HEK293 (cell line): ENCODE data around the gene MUSTN1.

ENCODE experiments used
- CTCF ChIA-PET: fragments of 350-600 bp; formaldehyde crosslinking; extraction: SDS; loops from one replicate; lab custom pipeline; 2021; ENCODE audit warnings: antibody characterized with exemption; lab: Yijun Ruan, JAX
- POLR2A ChIA-PET: fragments of 300-600 bp; formaldehyde crosslinking; extraction: SDS; loops from one replicate; lab custom pipeline; 2020; ENCODE audit warnings: antibody characterized with exemption, inconsistent platforms; lab: Yijun Ruan, JAX
- H3K27ac ChIP-seq: fragments of 200-500 bp; sonication (Bioruptor generic); 2 replicates; pipeline ENCODE4 v1.5.1; 2014; ENCODE audit warnings: low read depth, low read length, control low read depth, inconsistent platforms; ENCODE audit errors: extremely low read depth
- H3K36me3 ChIP-seq, 2 experiments: fragments of 200-500 bp in 1 of 2; sonication (Bioruptor generic) in 1 of 2; 1 replicate in 1 of 2; 2 replicates in 1 of 2; pipeline ENCODE4 v1.5.1; 2014 to 2017; ENCODE audit warnings: inconsistent platforms in 2 of 2, low read length in 2 of 2; ENCODE audit not compliant: control insufficient read depth in 2 of 2, insufficient read depth in 1 of 2
- H3K4me1 ChIP-seq: fragments of 200-500 bp; sonication (Bioruptor generic); 2 replicates; pipeline ENCODE4 v1.5.1; 2014; ENCODE audit warnings: mild to moderate bottlenecking, low read length, inconsistent platforms; ENCODE audit not compliant: control insufficient read depth, insufficient read depth
- H3K4me3 ChIP-seq: 2 replicates; pipeline ENCODE4 v1.5.1; 2011; ENCODE audit warnings: low read depth, mild to moderate bottlenecking, control low read depth, low read length, moderate library complexity
- H3K9me3 ChIP-seq: fragments of 200-500 bp; sonication (Bioruptor generic); 2 replicates; pipeline ENCODE4 v1.5.1; 2014; ENCODE audit warnings: low read depth, low read length, inconsistent platforms; ENCODE audit not compliant: control insufficient read depth, insufficient read depth
- HIC1 ChIP-seq: fragments of 450-650 bp; formaldehyde crosslinking; IDR thresholded peaks from 2 replicates; pipeline ENCODE4 v1.5.1; 2016; ENCODE audit warnings: missing biosample characterization, missing genetic modification characterization
- KLF1 ChIP-seq: fragments of 450-650 bp; formaldehyde crosslinking; IDR thresholded peaks from 2 replicates; pipeline ENCODE4 v1.5.1; 2016; ENCODE audit warnings: missing biosample characterization, missing genetic modification characterization
- KLF7 ChIP-seq: fragments of 450-650 bp; formaldehyde crosslinking; IDR thresholded peaks from 2 replicates; pipeline ENCODE4 v1.5.1; 2016; ENCODE audit warnings: missing biosample characterization, missing genetic modification characterization, borderline replicate concordance
- MEIS1 ChIP-seq: sonication (generic); formaldehyde crosslinking; IDR thresholded peaks from 2 replicates; pipeline ENCODE4 v1.8.1; 2022; ENCODE audit warnings: missing genetic modification reagents, mild to moderate bottlenecking, borderline replicate concordance
- PRDM1 ChIP-seq: fragments of 450-650 bp; formaldehyde crosslinking; IDR thresholded peaks from 2 replicates; pipeline ENCODE4; 2016; ENCODE audit warnings: missing biosample characterization, missing genetic modification characterization
- REST ChIP-seq: fragments of 450-650 bp; formaldehyde crosslinking; IDR thresholded peaks from 2 replicates; pipeline ENCODE4 v1.5.1; 2016; ENCODE audit warnings: missing biosample characterization, missing genetic modification characterization
- ZFP41 ChIP-seq: fragments of 450-650 bp; formaldehyde crosslinking; IDR thresholded peaks from 2 replicates; pipeline ENCODE4 v1.5.1; 2016; ENCODE audit warnings: missing biosample characterization, missing genetic modification characterization, borderline replicate concordance
- ZIC2 ChIP-seq: fragments of 450-650 bp; formaldehyde crosslinking; IDR thresholded peaks from 2 replicates; pipeline ENCODE4 v1.5.1; 2016; ENCODE audit warnings: missing biosample characterization, missing genetic modification characterization
- ZNF121 ChIP-seq: fragments of 450-650 bp; formaldehyde crosslinking; IDR thresholded peaks from 2 replicates; pipeline ENCODE4 v1.5.1; 2016; ENCODE audit warnings: missing biosample characterization, missing genetic modification characterization
- ZNF138 ChIP-seq: fragments of 450-650 bp; formaldehyde crosslinking; IDR thresholded peaks from 2 replicates; pipeline ENCODE4 v1.5.1; 2016; ENCODE audit warnings: missing biosample characterization, missing genetic modification characterization, borderline replicate concordance
- ZNF202 ChIP-seq: fragments of 450-650 bp; formaldehyde crosslinking; IDR thresholded peaks from 2 replicates; pipeline ENCODE4 v1.5.1; 2016; ENCODE audit warnings: missing biosample characterization, missing genetic modification characterization, borderline replicate concordance
- ZNF211 ChIP-seq: fragments of 450-650 bp; formaldehyde crosslinking; IDR thresholded peaks from 2 replicates; pipeline ENCODE4 v1.5.1; 2016; ENCODE audit warnings: low read depth, missing biosample characterization, missing genetic modification characterization
- ZNF221 ChIP-seq: fragments of 450-650 bp; formaldehyde crosslinking; IDR thresholded peaks from 2 replicates; pipeline ENCODE4 v1.5.1; 2017; ENCODE audit warnings: missing biosample characterization, missing genetic modification characterization, borderline replicate concordance
- ZNF335 ChIP-seq: fragments of 450-650 bp; formaldehyde crosslinking; conservative IDR thresholded peaks from 2 replicates; pipeline ENCODE4 v1.5.1; 2016; ENCODE audit warnings: missing biosample characterization, missing genetic modification characterization
- ZNF391 ChIP-seq: fragments of 450-650 bp; formaldehyde crosslinking; IDR thresholded peaks from 2 replicates; pipeline ENCODE4 v1.5.1; 2016; ENCODE audit warnings: low read depth, missing biosample characterization, missing genetic modification characterization, borderline replicate concordance
- ZNF449 ChIP-seq: fragments of 450-650 bp; formaldehyde crosslinking; IDR thresholded peaks from 2 replicates; pipeline ENCODE4 v1.5.1; 2017; ENCODE audit warnings: missing biosample characterization, mild to moderate bottlenecking, missing genetic modification characterization, moderate library complexity
- ZNF529 ChIP-seq: fragments of 450-650 bp; formaldehyde crosslinking; IDR thresholded peaks from 2 replicates; pipeline ENCODE4 v1.5.1; 2017; ENCODE audit warnings: missing genetic modification characterization, missing biosample characterization; ENCODE audit not compliant: insufficient replicate concordance
- ZNF558 ChIP-seq: fragments of 450-650 bp; formaldehyde crosslinking; IDR thresholded peaks from 2 replicates; pipeline ENCODE4 v1.5.1; 2016; ENCODE audit warnings: missing biosample characterization, missing genetic modification characterization
- ZNF561 ChIP-seq: fragments of 450-650 bp; IDR thresholded peaks from 2 replicates; pipeline ENCODE4 v1.5.1; 2018; ENCODE audit warnings: missing biosample characterization, missing genetic modification characterization, borderline replicate concordance
- ZNF677 ChIP-seq: fragments of 450-650 bp; IDR thresholded peaks from 2 replicates; pipeline ENCODE4 v1.5.0; 2018; ENCODE audit warnings: missing biosample characterization, mild to moderate bottlenecking, missing genetic modification characterization, moderate library complexity
- ZNF791 ChIP-seq: fragments of 450-650 bp; formaldehyde crosslinking; IDR thresholded peaks from 2 replicates; pipeline ENCODE4 v1.5.1; 2016; ENCODE audit warnings: missing biosample characterization, missing genetic modification characterization
- ZSCAN30 ChIP-seq: fragments of 450-650 bp; IDR thresholded peaks from 2 replicates; pipeline ENCODE4 v1.5.1; 2018; ENCODE audit warnings: missing biosample characterization, mild to moderate bottlenecking, missing genetic modification characterization, moderate library complexity
- TF ChIP-seq, protein P1 (sequence below): fragments of 450-650 bp; formaldehyde crosslinking; IDR thresholded peaks from 2 replicates; pipeline ENCODE4 v1.5.1; 2016; ENCODE audit warnings: missing biosample characterization, missing genetic modification characterization

The MUSTN1 gene

DNA sequence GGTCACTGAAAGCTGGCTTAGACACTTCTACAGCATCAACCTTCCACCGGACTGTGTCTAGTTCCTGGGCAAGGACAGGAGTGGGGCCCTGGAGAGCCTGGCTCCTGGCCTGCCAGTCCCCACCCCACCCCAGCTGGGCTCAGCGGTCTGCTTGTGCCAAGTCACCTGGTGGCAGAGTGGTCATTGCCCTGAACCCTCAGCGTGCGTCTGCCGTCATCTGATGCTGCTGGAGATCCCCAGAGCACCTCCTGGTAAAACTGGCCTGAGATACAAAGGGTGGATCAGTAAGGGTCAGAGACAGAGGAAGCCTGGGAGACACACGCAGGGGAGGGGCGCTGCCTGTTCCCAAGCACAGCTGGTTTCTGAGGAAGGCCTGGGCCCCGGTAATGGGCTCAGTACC is 21.0 kb downstream of the MUSTN1 start:
- TF ChIP-seq ZNF121 (tag by site-specific recombination) = no peak
- no peak for TF ChIP-seq REST (tag by site-specific recombination)
- TF ChIP-seq ZNF677 = no peak
- TF ChIP-seq MEIS1 (CRISPR knock-in tag) = no peak
- no peak for TF ChIP-seq ZNF561 (tag by site-specific recombination)
- TF ChIP-seq ZNF138 = no peak
- TF ChIP-seq ZNF335 = no peak
- TF ChIP-seq ZNF791 = no peak
- no peak for TF ChIP-seq ZSCAN30 (tag by site-specific recombination)
- no peak for TF ChIP-seq PRDM1 (tag by site-specific recombination)
- no peak for TF ChIP-seq ZNF449 (tag by site-specific recombination)
- TF ChIP-seq ZNF558 (tag by site-specific recombination) = no peak
- Histone ChIP-seq H3K4me1 (no peaks in the 10 kb centered on the region), H3K36me3 (no peaks in the 10 kb centered on the region), H3K9me3 (no peaks in the 10 kb centered on the region), H3K27ac (no peak overlapping the region), H3K4me3 (no peak overlapping the region)
- ChIA-PET CTCF (no interaction called here), POLR2A (no interaction called here)

DNA sequence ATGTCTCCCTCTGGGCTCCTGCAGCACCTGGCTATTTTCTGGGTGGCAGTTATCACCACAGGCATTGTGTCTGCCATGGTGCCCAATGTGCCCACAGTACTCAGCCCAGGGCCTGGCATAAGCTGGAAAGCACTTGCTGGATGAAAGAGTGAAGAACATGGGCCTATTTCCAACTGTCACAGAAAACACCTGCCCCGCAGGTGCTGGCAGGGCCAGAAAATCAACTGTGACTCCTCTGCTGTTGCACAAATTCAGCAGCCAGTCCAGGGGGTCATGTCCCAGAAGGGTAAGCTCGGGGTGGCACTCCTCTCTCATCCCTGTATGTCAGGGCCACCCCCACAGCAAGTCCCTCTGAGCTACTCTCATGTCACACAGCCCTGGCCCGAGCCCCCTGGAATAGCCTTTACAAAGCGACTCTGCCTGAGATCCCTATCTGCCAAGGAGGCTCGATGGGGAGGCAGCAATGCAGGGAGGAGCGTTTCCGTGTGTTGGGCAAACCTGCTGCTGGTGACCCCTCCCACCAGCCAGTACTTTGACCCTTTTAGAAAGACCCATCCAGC is 23.3 kb downstream of the MUSTN1 start:
- Histone ChIP-seq H3K9me3 (no peaks in the 10 kb centered on the region), H3K36me3 (no peaks in the 10 kb centered on the region), H3K27ac (no peak overlapping the region), H3K4me3 (no peak overlapping the region), H3K4me1 (no peaks in the 10 kb centered on the region)
- CTCF ChIA-PET = interaction anchor here (1.4 to 1.7 kb wide), 2 partner anchors 9 to 12 kb away, joined by 7 to 9 read pairs; no protein-coding TSS in a partner anchor
- POLR2A ChIA-PET = no interaction called here
- no peak for TF ChIP-seq ZFP41 (tag by site-specific recombination)

- no peak overlapping the region for H3K4me3 ChIP-seq
- ChIA-PET POLR2A (no interaction called here), CTCF (interaction anchor here (0.6 to 1.7 kb wide), 3 partner anchors 10 to 12 kb away, joined by 3 to 9 read pairs (median 7); no protein-coding TSS in a partner anchor)
- no peaks in the 10 kb centered on the region for H3K36me3 ChIP-seq
- H3K27ac ChIP-seq = no peak overlapping the region
- H3K4me1 ChIP-seq = no peaks in the 10 kb centered on the region
- H3K9me3 ChIP-seq = no peaks in the 10 kb centered on the region
- TF ChIP-seq HIC1 (no peak), ZNF202 (no peak), ZIC2 (tag by site-specific recombination) (no peak), ZNF211 (tag by site-specific recombination) (no peak), KLF1 (tag by site-specific recombination) (no peak), ZNF221 (no peak), ZNF677 (no peak), ZNF529 (tag by site-specific recombination) (no peak), KLF7 (tag by site-specific recombination) (no peak), ZNF391 (tag by site-specific recombination) (no peak)
- TF ChIP-seq, protein P1, sequence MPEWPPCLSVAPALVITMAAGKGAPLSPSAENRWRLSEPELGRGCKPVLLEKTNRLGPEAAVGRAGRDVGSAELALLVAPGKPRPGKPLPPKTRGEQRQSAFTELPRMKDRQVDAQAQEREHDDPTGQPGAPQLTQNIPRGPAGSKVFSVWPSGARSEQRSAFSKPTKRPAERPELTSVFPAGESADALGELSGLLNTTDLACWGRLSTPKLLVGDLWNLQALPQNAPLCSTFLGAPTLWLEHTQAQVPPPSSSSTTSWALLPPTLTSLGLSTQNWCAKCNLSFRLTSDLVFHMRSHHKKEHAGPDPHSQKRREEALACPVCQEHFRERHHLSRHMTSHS (tag by site-specific recombination) = no peak
Measured at GRCh38 chr3:52810923-52811322, 23.9 kb downstream of the MUSTN1 start.
